ENCODE results near the gene KIF27.
A peak's percentile ranks its signal among the peaks of the same experiment; 100 is the strongest.
"Not testable (repeated sequence)": the region's sequence is repeated elsewhere in the genome, so short reads cannot be mapped to it uniquely, and the experiment has no call there.

KIF27 gene

GRCh38 chr9:83959061-83959460, 37.8 kb upstream of the KIF27 start:
- Histone ChIP-seq H3K4me3 (ENCODE audit: low read length in 2 of 2) (no peak overlapping the region), H3K27me3 (ENCODE audit: control insufficient read depth in 2 of 2, insufficient read depth in 2 of 2, low read length in 2 of 2) (no peaks in the 10 kb centered on the region), H3K9me3 (ENCODE audit: control insufficient read depth in 2 of 2, low read length in 2 of 2) (no peaks in the 10 kb centered on the region), H3K36me3 (ENCODE audit: control insufficient read depth in 2 of 2, insufficient read depth in 2 of 2, low read length in 2 of 2) (no peaks in the 10 kb centered on the region), H3K9ac (ENCODE audit: low read depth in 1 of 2, low read length in 2 of 2) (no peak overlapping the region), H3K4me1 (ENCODE audit: control insufficient read depth in 2 of 2, insufficient read depth in 2 of 2, low read length in 2 of 2) (peaks cover 14 to 18% of the 10 kb centered on the region in 2 donors), H3K27ac (ENCODE audit: low read depth in 2 of 2, low read length in 2 of 2) (no peak overlapping the region)

GRCh38 chr9:83957248-83957513, 35.9 kb upstream of the KIF27 start:
- Histone ChIP-seq H3K27me3 (ENCODE audit: control insufficient read depth in 2 of 2, insufficient read depth in 2 of 2, low read length in 2 of 2) (no peaks in the 10 kb centered on the region), H3K4me1 (ENCODE audit: control insufficient read depth in 2 of 2, insufficient read depth in 2 of 2, low read length in 2 of 2) (peaks cover 14 to 16% of the 10 kb centered on the region in 2 donors), H3K36me3 (ENCODE audit: control insufficient read depth in 2 of 2, insufficient read depth in 2 of 2, low read length in 2 of 2) (no peaks in the 10 kb centered on the region), H3K4me3 (ENCODE audit: low read length in 2 of 2) (peak overlapping the region; percentile 67 to 85), H3K9me3 (ENCODE audit: control insufficient read depth in 2 of 2, low read length in 2 of 2) (no peaks in the 10 kb centered on the region), H3K9ac (ENCODE audit: low read depth in 1 of 2, low read length in 2 of 2) (peak overlapping the region; percentile 80 to 84), H3K27ac (ENCODE audit: low read depth in 2 of 2, low read length in 2 of 2) (peak overlapping the region; percentile 77 to 91)

GRCh38 chr9:83956436-83957247, 35.4 kb upstream of the KIF27 start:
- peak overlapping the region; percentile 77 to 91 for H3K27ac ChIP-seq (ENCODE audit: low read depth in 2 of 2, low read length in 2 of 2)
- peaks cover 14 to 16% of the 10 kb centered on the region in 2 donors for H3K4me1 ChIP-seq (ENCODE audit: control insufficient read depth in 2 of 2, insufficient read depth in 2 of 2, low read length in 2 of 2)

GRCh38 chr9:83956086-83956435, 34.8 kb upstream of the KIF27 start:
- peaks cover 14 to 16% of the 10 kb centered on the region in 2 donors for H3K4me1 ChIP-seq (ENCODE audit: control insufficient read depth in 2 of 2, insufficient read depth in 2 of 2, low read length in 2 of 2)
- H3K27ac ChIP-seq (ENCODE audit: low read depth in 2 of 2, low read length in 2 of 2), result peak overlapping the region; percentile 77 to 91
- no peaks in the 10 kb centered on the region for H3K27me3 ChIP-seq (ENCODE audit: control insufficient read depth in 2 of 2, insufficient read depth in 2 of 2, low read length in 2 of 2)
- peaks cover 0 to 2% of the 10 kb centered on the region in 2 donors for H3K36me3 ChIP-seq (ENCODE audit: control insufficient read depth in 2 of 2, insufficient read depth in 2 of 2, low read length in 2 of 2)
- H3K9me3 ChIP-seq (ENCODE audit: control insufficient read depth in 2 of 2, low read length in 2 of 2), result no peaks in the 10 kb centered on the region
- peak overlapping the region; percentile 80 to 84 for H3K9ac ChIP-seq (ENCODE audit: low read depth in 1 of 2, low read length in 2 of 2)
- H3K4me3 ChIP-seq (ENCODE audit: low read length in 2 of 2), result peak overlapping the region; percentile 67 to 85

More at GRCh38 chr9:83956436-83957247, 35.4 kb upstream of the KIF27 start:
- Histone ChIP-seq H3K4me3 (ENCODE audit: low read length in 2 of 2) (peak overlapping the region; percentile 67 to 85), H3K9ac (ENCODE audit: low read depth in 1 of 2, low read length in 2 of 2) (peak overlapping the region; percentile 80 to 84), H3K36me3 (ENCODE audit: control insufficient read depth in 2 of 2, insufficient read depth in 2 of 2, low read length in 2 of 2) (peaks cover 0 to 2% of the 10 kb centered on the region in 2 donors), H3K9me3 (ENCODE audit: control insufficient read depth in 2 of 2, low read length in 2 of 2) (no peaks in the 10 kb centered on the region), H3K27me3 (ENCODE audit: control insufficient read depth in 2 of 2, insufficient read depth in 2 of 2, low read length in 2 of 2) (no peaks in the 10 kb centered on the region)

GRCh38 chr9:83948096-83948495, 26.9 kb upstream of the KIF27 start:
- H3K4me1 ChIP-seq (ENCODE audit: control insufficient read depth in 2 of 2, insufficient read depth in 2 of 2, low read length in 2 of 2); H3K9ac ChIP-seq (ENCODE audit: low read depth in 1 of 2, low read length in 2 of 2): not testable (repeated sequence)

GRCh38 chr9:83940590-83941303, 19.5 kb upstream of the KIF27 start:
- H3K4me3 ChIP-seq (ENCODE audit: low read length in 2 of 2), result no peak overlapping the region
- no peaks in the 10 kb centered on the region for H3K9me3 ChIP-seq (ENCODE audit: control insufficient read depth in 2 of 2, low read length in 2 of 2)
- H3K9ac ChIP-seq (ENCODE audit: low read depth in 1 of 2, low read length in 2 of 2), result no peak overlapping the region
- H3K4me1 ChIP-seq (ENCODE audit: control insufficient read depth in 2 of 2, insufficient read depth in 2 of 2, low read length in 2 of 2), result no peaks in the 10 kb centered on the region
- H3K27ac ChIP-seq (ENCODE audit: low read depth in 2 of 2, low read length in 2 of 2), result no peak overlapping the region
- peaks cover 3 to 16% of the 10 kb centered on the region in 2 donors for H3K36me3 ChIP-seq (ENCODE audit: control insufficient read depth in 2 of 2, insufficient read depth in 2 of 2, low read length in 2 of 2)
- H3K27me3 ChIP-seq (ENCODE audit: control insufficient read depth in 2 of 2, insufficient read depth in 2 of 2, low read length in 2 of 2), result no peaks in the 10 kb centered on the region

More at GRCh38 chr9:83948096-83948495, 26.9 kb upstream of the KIF27 start:
- H3K27ac ChIP-seq (ENCODE audit: low read depth in 2 of 2, low read length in 2 of 2); H3K27me3 ChIP-seq (ENCODE audit: control insufficient read depth in 2 of 2, insufficient read depth in 2 of 2, low read length in 2 of 2); H3K4me3 ChIP-seq (ENCODE audit: low read length in 2 of 2); H3K9me3 ChIP-seq (ENCODE audit: control insufficient read depth in 2 of 2, low read length in 2 of 2); H3K36me3 ChIP-seq (ENCODE audit: control insufficient read depth in 2 of 2, insufficient read depth in 2 of 2, low read length in 2 of 2): not testable (repeated sequence)

GRCh38 chr9:83937861-83938455, 16.7 kb upstream of the KIF27 start:
- H3K4me3 ChIP-seq (ENCODE audit: low read length in 2 of 2), result no peak overlapping the region
- peaks cover 0 to 11% of the 10 kb centered on the region in 2 donors for H3K36me3 ChIP-seq (ENCODE audit: control insufficient read depth in 2 of 2, insufficient read depth in 2 of 2, low read length in 2 of 2)
- H3K9me3 ChIP-seq (ENCODE audit: control insufficient read depth in 2 of 2, low read length in 2 of 2), result no peaks in the 10 kb centered on the region
- no peaks in the 10 kb centered on the region for H3K4me1 ChIP-seq (ENCODE audit: control insufficient read depth in 2 of 2, insufficient read depth in 2 of 2, low read length in 2 of 2)
- no peak overlapping the region for H3K27ac ChIP-seq (ENCODE audit: low read depth in 2 of 2, low read length in 2 of 2)
- H3K27me3 ChIP-seq (ENCODE audit: control insufficient read depth in 2 of 2, insufficient read depth in 2 of 2, low read length in 2 of 2), result no peaks in the 10 kb centered on the region
- no peak overlapping the region for H3K9ac ChIP-seq (ENCODE audit: low read depth in 1 of 2, low read length in 2 of 2)

- H3K27me3 ChIP-seq (ENCODE audit: control insufficient read depth in 2 of 2, insufficient read depth in 2 of 2, low read length in 2 of 2), result no peaks in the 10 kb centered on the region
- H3K9me3 ChIP-seq (ENCODE audit: control insufficient read depth in 2 of 2, low read length in 2 of 2), result no peaks in the 10 kb centered on the region
- no peak overlapping the region for H3K4me3 ChIP-seq (ENCODE audit: low read length in 2 of 2)
- H3K4me1 ChIP-seq (ENCODE audit: control insufficient read depth in 2 of 2, insufficient read depth in 2 of 2, low read length in 2 of 2), result no peaks in the 10 kb centered on the region
- no peak overlapping the region for H3K27ac ChIP-seq (ENCODE audit: low read depth in 2 of 2, low read length in 2 of 2)
- H3K9ac ChIP-seq (ENCODE audit: low read depth in 1 of 2, low read length in 2 of 2), result no peak overlapping the region
- H3K36me3 ChIP-seq (ENCODE audit: control insufficient read depth in 2 of 2, insufficient read depth in 2 of 2, low read length in 2 of 2), result peaks cover 0 to 5% of the 10 kb centered on the region in 2 donors
Observed at GRCh38 chr9:83936523-83936922, 15.3 kb upstream of the KIF27 start.

- H3K27ac ChIP-seq (ENCODE audit: low read depth in 2 of 2, low read length in 2 of 2), result no peak overlapping the region
- no peaks in the 10 kb centered on the region for H3K9me3 ChIP-seq (ENCODE audit: control insufficient read depth in 2 of 2, low read length in 2 of 2)
- no peaks in the 10 kb centered on the region for H3K36me3 ChIP-seq (ENCODE audit: control insufficient read depth in 2 of 2, insufficient read depth in 2 of 2, low read length in 2 of 2)
- H3K4me1 ChIP-seq (ENCODE audit: control insufficient read depth in 2 of 2, insufficient read depth in 2 of 2, low read length in 2 of 2), result no peaks in the 10 kb centered on the region
- H3K4me3 ChIP-seq (ENCODE audit: low read length in 2 of 2), result no peak overlapping the region
- no peak overlapping the region for H3K9ac ChIP-seq (ENCODE audit: low read depth in 1 of 2, low read length in 2 of 2)
- no peaks in the 10 kb centered on the region for H3K27me3 ChIP-seq (ENCODE audit: control insufficient read depth in 2 of 2, insufficient read depth in 2 of 2, low read length in 2 of 2)
Observed at GRCh38 chr9:83935276-83935935, 14.2 kb upstream of the KIF27 start.

Data from mucosa of rectum (tissue), 2 donors.